Measurements from ENCODE around the gene BTNL9. TPM values are rescaled to one million over a fixed set of nuclear protein-coding genes. Genes with fewer than 3 reads are reported as not detected.

The BTNL9 gene
- total and polyA plus RNA-seq, 2 of the 13 experiments (the other 11 are each of a cell fraction or from before 2014, with no cell fraction given), result 0.13 TPM; not detected in 1

DNA sequence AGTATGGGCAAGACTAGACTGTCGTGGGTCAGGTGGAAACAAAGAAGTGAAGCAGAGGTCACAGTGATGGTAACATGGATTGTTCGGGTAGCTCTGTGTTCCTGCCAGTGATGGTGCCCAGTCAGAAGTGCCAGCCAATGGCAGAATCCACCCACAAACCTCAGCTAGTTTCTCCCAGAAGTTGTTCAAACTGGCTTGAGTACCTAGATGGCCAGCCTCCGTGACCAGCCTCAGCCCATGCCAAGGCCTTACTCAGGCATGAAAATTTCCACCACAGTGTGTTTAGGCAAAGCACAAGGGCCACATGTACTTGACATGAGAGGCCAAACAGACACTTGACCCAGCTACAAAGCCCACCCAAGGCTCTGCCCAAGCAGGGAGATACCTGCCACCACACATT is 19.4 kb upstream of the BTNL9 start:
- Histone ChIP-seq H3K4me3 (replicated peaks in 1 of 3; ENCODE audit: insufficient read depth in 1 of 3, low read depth in 2 of 3, low read length in 3 of 3) (no peak overlapping the region), H3K9ac (ENCODE audit: insufficient read depth, low read depth, low read length) (no peak overlapping the region), H3K4me2 (ENCODE audit: low read depth, low read length) (no peak overlapping the region), H3K36me3 (replicated peaks in 1 of 2; ENCODE audit: control insufficient read depth in 1 of 2, insufficient read depth in 2 of 2, low read length in 2 of 2) (no peaks in the 10 kb centered on the region), H3K27ac (ENCODE audit: extremely low read length, insufficient read depth, low read length) (no peak overlapping the region), H4K20me1 (ENCODE audit: insufficient read depth, low read length) (no peaks in the 10 kb centered on the region), H3K9me3 (ENCODE audit: low read length) (peaks cover 9% of the 10 kb centered on the region; the same call in 1 of the 2 replicates), H2AFZ (ENCODE audit: low read length) (no peak overlapping the region), H3K4me1 (ENCODE audit: insufficient read depth, low read length) (no peaks in the 10 kb centered on the region), H3K79me2 (ENCODE audit: insufficient read depth, low read length) (no peaks in the 10 kb centered on the region), H3K27me3 (ENCODE audit: control insufficient read depth in 1 of 2, insufficient read depth in 2 of 2, low read length in 2 of 2) (no peaks in the 10 kb centered on the region)
- DNase-seq (ENCODE audit: low spot score), result no peak
- intact Hi-C loops (cut with micrococcal nuclease; ENCODE audit: unreplicated experiment) (no loop called here), in situ Hi-C loops (cut with HindIII; ENCODE audit: extremely low pct_ligation_motif_present, low pct_unique_long_range_greater_than_20kb) (no loop called here)
- 7% methylated on average over 3 of the region's 3 CpGs for WGBS (ENCODE audit: low lambda C conversion rate)
- no TSS peak for BruUV-seq (replicated peaks)
- POLR2A ChIA-PET, result no interaction called here
- FAIRE-seq, result no peak
- CTCF ChIA-PET (ENCODE audit: low intra/inter-chr PET ratio, low total read pairs), result no interaction called here
- TF ChIP-seq, protein P1, sequence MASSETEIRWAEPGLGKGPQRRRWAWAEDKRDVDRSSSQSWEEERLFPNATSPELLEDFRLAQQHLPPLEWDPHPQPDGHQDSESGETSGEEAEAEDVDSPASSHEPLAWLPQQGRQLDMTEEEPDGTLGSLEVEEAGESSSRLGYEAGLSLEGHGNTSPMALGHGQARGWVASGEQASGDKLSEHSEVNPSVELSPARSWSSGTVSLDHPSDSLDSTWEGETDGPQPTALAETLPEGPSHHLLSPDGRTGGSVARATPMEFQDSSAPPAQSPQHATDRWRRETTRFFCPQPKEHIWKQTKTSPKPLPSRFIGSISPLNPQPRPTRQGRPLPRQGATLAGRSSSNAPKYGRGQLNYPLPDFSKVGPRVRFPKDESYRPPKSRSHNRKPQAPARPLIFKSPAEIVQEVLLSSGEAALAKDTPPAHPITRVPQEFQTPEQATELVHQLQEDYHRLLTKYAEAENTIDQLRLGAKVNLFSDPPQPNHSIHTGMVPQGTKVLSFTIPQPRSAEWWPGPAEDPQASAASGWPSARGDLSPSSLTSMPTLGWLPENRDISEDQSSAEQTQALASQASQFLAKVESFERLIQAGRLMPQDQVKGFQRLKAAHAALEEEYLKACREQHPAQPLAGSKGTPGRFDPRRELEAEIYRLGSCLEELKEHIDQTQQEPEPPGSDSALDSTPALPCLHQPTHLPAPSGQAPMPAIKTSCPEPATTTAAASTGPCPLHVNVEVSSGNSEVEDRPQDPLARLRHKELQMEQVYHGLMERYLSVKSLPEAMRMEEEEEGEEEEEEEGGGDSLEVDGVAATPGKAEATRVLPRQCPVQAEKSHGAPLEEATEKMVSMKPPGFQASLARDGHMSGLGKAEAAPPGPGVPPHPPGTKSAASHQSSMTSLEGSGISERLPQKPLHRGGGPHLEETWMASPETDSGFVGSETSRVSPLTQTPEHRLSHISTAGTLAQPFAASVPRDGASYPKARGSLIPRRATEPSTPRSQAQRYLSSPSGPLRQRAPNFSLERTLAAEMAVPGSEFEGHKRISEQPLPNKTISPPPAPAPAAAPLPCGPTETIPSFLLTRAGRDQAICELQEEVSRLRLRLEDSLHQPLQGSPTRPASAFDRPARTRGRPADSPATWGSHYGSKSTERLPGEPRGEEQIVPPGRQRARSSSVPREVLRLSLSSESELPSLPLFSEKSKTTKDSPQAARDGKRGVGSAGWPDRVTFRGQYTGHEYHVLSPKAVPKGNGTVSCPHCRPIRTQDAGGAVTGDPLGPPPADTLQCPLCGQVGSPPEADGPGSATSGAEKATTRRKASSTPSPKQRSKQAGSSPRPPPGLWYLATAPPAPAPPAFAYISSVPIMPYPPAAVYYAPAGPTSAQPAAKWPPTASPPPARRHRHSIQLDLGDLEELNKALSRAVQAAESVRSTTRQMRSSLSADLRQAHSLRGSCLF (CRISPR knock-in tag; IDR thresholded peaks at IDR 0.05; ENCODE audit: borderline replicate concordance), result no peak
- ATAC-seq, result no peak

DNA sequence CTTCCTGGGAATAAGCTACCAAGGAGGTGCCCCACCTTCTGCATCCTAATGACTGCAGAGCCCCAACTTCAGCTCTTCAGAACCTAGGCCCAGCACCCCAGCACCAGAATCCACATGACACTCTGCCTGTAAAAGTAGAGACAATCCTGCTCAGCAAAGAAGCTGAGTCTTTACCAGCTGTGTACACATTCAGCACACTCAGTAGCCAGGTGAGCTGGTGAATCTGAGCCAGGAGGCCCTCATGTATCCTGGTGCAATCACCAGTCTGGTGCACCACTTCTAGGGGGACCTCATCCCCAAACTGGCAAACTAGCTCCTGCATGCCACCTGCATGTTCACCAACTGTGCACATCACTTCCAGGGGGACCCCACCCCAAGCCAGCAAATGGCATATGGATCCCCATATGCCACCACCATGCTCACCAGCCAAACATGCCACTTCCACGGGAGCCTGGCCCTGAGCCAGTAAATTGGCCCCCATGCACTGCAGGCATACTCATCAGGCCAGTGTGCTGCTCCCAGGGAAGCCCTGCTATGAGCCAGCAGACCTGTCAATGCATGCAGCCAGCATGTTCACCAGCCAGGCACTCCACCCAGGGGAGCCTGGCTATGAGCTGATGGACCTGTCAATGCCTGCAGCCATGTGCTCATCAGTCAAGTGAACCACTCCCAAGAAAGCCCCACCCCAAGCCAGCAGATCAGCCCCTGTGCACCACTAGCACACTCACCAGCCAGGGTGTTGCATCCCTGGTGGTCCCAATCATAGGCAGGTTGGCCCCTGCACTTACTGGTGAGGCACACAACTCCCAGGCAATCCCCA is 15.6 kb upstream of the BTNL9 start:
- WGBS (ENCODE audit: low lambda C conversion rate), result 0% methylated on average over 1 of the region's 1 CpG
- no peak for ATAC-seq

More for the DNA sequence above, 15.6 kb upstream of the BTNL9 start:
- BruUV-seq (replicated peaks), result no TSS peak
- intact Hi-C loops (cut with micrococcal nuclease; ENCODE audit: unreplicated experiment) (no loop called here), in situ Hi-C loops (cut with HindIII; ENCODE audit: extremely low pct_ligation_motif_present, low pct_unique_long_range_greater_than_20kb) (no loop called here)
- H3K4me2 ChIP-seq (ENCODE audit: low read depth, low read length), result no peak overlapping the region
- CTCF ChIA-PET (ENCODE audit: low intra/inter-chr PET ratio, low total read pairs), result no interaction called here
- no peaks in the 10 kb centered on the region for H3K36me3 ChIP-seq (replicated peaks in 1 of 2; ENCODE audit: control insufficient read depth in 1 of 2, insufficient read depth in 2 of 2, low read length in 2 of 2)
- no peak overlapping the region for H3K9ac ChIP-seq (ENCODE audit: insufficient read depth, low read depth, low read length)
- POLR2A ChIA-PET, result no interaction called here
- no peak overlapping the region for H3K4me3 ChIP-seq (replicated peaks in 1 of 3; ENCODE audit: insufficient read depth in 1 of 3, low read depth in 2 of 3, low read length in 3 of 3)
- no peak overlapping the region for H3K27ac ChIP-seq (ENCODE audit: extremely low read length, insufficient read depth, low read length)
- H2AFZ ChIP-seq (ENCODE audit: low read length), result no peak overlapping the region
- no peaks in the 10 kb centered on the region for H3K4me1 ChIP-seq (ENCODE audit: insufficient read depth, low read length)
- peaks cover 9% of the 10 kb centered on the region; the same call in 1 of the 2 replicates for H3K9me3 ChIP-seq (ENCODE audit: low read length)
- DNase-seq (ENCODE audit: low spot score) (no peak), FAIRE-seq (no peak)
- TF ChIP-seq ZNF160 (CRISPR knock-in tag; IDR thresholded peaks at IDR 0.05) (no peak), GPN1 (CRISPR knock-in tag; IDR thresholded peaks at IDR 0.05; ENCODE audit: borderline replicate concordance) (no peak), TEAD3 (CRISPR knock-in tag; optimal IDR thresholded peaks at IDR 0.05; ENCODE audit: borderline replicate concordance) (no peak), ZNF331 (CRISPR knock-in tag; IDR thresholded peaks at IDR 0.05) (no peak), ZNF773 (CRISPR knock-in tag; IDR thresholded peaks at IDR 0.05; ENCODE audit: borderline replicate concordance) (no peak), NCOA5 (CRISPR knock-in tag; IDR thresholded peaks at IDR 0.05) (no peak), SMAD9 (CRISPR knock-in tag; IDR thresholded peaks at IDR 0.05) (no peak), RORA (CRISPR knock-in tag; IDR thresholded peaks at IDR 0.05) (no peak)
- H4K20me1 ChIP-seq (ENCODE audit: insufficient read depth, low read length), result no peaks in the 10 kb centered on the region
- H3K27me3 ChIP-seq (ENCODE audit: control insufficient read depth in 1 of 2, insufficient read depth in 2 of 2, low read length in 2 of 2), result no peaks in the 10 kb centered on the region
- no peaks in the 10 kb centered on the region for H3K79me2 ChIP-seq (ENCODE audit: insufficient read depth, low read length)
